ENCODE results near the gene SLIT3.

The SLIT3 gene

DNA sequence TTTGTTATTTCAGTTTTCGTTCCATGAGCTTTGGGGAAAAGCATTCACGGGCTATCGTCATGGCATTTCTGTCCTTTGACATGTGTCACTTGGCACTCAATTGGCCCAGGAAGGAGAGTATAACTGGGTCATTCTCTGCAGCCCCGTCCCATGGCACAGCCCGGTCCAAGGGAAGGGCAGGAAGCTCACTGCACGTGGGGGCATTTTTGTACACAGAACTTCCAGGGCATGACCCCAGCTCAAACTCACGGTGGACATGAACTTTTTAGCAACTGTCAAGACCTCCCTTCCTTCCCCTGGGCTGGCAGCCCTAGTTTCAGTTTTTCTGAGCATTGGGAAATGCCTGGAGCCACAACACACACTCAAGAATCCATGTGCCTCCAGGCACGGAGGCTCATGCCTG, 560.1 kb downstream of the SLIT3 start:
- ATAC-seq, result no peak
- TF ChIP-seq, protein P1, sequence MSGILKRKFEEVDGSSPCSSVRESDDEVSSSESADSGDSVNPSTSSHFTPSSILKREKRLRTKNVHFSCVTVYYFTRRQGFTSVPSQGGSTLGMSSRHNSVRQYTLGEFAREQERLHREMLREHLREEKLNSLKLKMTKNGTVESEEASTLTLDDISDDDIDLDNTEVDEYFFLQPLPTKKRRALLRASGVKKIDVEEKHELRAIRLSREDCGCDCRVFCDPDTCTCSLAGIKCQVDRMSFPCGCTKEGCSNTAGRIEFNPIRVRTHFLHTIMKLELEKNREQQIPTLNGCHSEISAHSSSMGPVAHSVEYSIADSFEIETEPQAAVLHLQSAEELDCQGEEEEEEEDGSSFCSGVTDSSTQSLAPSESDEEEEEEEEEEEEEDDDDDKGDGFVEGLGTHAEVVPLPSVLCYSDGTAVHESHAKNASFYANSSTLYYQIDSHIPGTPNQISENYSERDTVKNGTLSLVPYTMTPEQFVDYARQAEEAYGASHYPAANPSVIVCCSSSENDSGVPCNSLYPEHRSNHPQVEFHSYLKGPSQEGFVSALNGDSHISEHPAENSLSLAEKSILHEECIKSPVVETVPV (CRISPR knock-in tag; IDR thresholded peaks at IDR 0.05), result no peak
- TF ChIP-seq, protein P2, sequence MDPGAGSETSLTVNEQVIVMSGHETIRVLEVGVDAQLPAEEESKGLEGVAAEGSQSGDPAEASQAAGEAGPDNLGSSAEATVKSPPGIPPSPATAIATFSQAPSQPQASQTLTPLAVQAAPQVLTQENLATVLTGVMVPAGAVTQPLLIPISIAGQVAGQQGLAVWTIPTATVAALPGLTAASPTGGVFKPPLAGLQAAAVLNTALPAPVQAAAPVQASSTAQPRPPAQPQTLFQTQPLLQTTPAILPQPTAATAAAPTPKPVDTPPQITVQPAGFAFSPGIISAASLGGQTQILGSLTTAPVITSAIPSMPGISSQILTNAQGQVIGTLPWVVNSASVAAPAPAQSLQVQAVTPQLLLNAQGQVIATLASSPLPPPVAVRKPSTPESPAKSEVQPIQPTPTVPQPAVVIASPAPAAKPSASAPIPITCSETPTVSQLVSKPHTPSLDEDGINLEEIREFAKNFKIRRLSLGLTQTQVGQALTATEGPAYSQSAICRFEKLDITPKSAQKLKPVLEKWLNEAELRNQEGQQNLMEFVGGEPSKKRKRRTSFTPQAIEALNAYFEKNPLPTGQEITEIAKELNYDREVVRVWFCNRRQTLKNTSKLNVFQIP (CRISPR knock-in tag; IDR thresholded peaks at IDR 0.05; ENCODE audit: borderline replicate concordance, low read depth), result no peak
- TF ChIP-seq SNAI2 (CRISPR knock-in tag; IDR thresholded peaks at IDR 0.05) (no peak), ESRRG (CRISPR knock-in tag; IDR thresholded peaks at IDR 0.05) (no peak), ZNF565 (CRISPR knock-in tag; conservative IDR thresholded peaks at IDR 0.05; ENCODE audit: low read depth) (no peak), TOX (CRISPR knock-in tag; IDR thresholded peaks at IDR 0.05; ENCODE audit: borderline replicate concordance) (no peak), ZC3H10 (CRISPR knock-in tag; IDR thresholded peaks at IDR 0.05) (no peak), OSR1 (CRISPR knock-in tag; IDR thresholded peaks at IDR 0.05) (no peak)

DNA sequence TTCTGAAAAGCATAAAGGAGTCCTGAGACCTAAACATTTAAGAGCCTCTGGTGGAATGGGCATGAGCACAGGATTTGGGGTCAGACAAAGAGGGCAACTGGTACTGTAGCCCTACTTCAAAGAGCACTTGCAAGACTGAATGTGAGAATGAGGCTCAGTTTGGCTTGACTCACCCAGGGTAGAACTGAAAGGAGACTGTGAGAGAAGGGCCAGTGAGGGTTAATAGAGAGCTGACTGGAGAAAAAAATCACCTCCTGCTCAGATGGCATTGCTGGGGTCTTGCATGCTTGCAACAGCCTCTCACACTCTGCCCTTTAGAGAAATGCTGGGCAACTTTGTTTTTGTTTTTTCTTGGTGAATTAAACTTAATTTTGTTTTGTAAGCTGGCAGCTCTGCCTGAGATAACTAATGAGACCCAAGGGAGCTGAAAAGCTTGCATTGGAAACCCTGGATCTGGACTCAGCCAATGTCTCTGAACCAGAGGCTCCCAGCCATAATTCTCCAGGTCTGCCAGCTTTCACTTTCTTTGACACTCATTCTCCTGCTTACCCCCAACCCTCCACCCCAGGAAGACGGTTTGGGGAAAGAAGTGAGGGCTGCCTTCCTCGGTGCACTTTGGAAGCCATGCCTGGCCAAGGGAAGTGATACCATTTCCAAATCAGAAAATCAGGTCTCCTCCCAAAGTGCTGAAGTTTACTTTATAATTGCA, 560.7 kb downstream of the SLIT3 start:
- ATAC-seq, result no peak; the same call in 2 of the 3 replicates
- TF ChIP-seq ZFP30 (CRISPR knock-in tag; IDR thresholded peaks at IDR 0.05) (no peak), CSDC2 (CRISPR knock-in tag; IDR thresholded peaks at IDR 0.05) (no peak), ARNTL (CRISPR knock-in tag; IDR thresholded peaks at IDR 0.05; ENCODE audit: borderline replicate concordance, low read depth) (no peak)

DNA sequence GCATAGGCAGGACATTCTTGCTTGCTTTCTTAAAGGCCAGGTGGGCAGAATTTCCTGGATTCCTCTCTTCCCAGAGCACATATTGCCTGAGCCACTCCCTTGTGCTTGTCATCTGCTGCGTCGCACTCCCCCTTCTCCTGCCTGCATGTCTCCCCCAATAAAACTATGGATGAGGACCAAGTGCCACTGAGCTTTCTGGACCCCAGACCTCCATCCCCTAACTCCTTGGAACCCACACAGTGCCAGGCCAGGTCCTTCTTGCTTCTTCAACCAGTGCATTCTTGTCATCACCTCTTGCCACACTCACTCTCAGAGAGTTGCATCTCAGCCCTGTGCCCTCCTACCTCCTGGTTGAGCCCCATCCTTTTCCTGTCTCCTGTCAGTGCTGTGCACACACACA, 563.9 kb downstream of the SLIT3 start:
- TF ChIP-seq CSDC2 (CRISPR knock-in tag; IDR thresholded peaks at IDR 0.05) (no peak), ZFP3 (CRISPR knock-in tag; IDR thresholded peaks at IDR 0.05) (no peak), RARB (CRISPR knock-in tag; IDR thresholded peaks at IDR 0.05) (no peak), ESRRG (CRISPR knock-in tag; IDR thresholded peaks at IDR 0.05) (no peak)
- ATAC-seq, result no peak

DNA sequence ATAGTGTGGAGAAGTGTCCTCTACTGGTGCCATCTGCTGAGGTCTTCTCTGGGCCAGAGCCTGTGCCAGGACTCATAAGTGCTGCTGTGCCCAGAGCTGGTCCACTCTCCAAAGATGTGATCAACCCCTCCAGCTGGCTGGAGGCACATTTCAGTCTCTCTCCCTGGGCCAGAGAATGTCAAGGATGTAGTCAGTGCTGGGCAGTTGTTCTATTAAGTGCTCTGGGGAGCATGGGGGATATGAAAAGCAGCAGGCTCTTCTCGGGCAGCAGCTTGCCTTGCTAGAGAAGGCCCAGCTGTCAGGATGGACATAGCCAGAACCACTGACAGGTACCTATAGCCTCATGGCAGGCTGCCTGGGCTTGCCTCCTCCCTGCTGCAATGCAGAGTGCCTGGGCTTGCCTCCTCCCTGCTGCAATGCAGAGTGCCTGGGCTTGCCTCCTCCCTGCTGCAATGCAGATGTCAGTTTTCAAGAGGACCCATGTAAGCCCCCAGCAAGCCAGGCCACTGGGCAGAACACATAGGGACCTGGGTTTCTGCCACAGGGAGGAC, 564.6 kb downstream of the SLIT3 start:
- no peak for ATAC-seq
- TF ChIP-seq, protein P3, sequence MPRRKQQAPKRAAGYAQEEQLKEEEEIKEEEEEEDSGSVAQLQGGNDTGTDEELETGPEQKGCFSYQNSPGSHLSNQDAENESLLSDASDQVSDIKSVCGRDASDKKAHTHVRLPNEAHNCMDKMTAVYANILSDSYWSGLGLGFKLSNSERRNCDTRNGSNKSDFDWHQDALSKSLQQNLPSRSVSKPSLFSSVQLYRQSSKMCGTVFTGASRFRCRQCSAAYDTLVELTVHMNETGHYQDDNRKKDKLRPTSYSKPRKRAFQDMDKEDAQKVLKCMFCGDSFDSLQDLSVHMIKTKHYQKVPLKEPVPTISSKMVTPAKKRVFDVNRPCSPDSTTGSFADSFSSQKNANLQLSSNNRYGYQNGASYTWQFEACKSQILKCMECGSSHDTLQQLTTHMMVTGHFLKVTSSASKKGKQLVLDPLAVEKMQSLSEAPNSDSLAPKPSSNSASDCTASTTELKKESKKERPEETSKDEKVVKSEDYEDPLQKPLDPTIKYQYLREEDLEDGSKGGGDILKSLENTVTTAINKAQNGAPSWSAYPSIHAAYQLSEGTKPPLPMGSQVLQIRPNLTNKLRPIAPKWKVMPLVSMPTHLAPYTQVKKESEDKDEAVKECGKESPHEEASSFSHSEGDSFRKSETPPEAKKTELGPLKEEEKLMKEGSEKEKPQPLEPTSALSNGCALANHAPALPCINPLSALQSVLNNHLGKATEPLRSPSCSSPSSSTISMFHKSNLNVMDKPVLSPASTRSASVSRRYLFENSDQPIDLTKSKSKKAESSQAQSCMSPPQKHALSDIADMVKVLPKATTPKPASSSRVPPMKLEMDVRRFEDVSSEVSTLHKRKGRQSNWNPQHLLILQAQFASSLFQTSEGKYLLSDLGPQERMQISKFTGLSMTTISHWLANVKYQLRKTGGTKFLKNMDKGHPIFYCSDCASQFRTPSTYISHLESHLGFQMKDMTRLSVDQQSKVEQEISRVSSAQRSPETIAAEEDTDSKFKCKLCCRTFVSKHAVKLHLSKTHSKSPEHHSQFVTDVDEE (CRISPR knock-in tag; IDR thresholded peaks at IDR 0.05), result no peak
- TF ChIP-seq ARNTL (CRISPR knock-in tag; IDR thresholded peaks at IDR 0.05; ENCODE audit: borderline replicate concordance, low read depth) (no peak), BACH2 (CRISPR knock-in tag; IDR thresholded peaks at IDR 0.05; ENCODE audit: borderline replicate concordance) (no peak)

DNA sequence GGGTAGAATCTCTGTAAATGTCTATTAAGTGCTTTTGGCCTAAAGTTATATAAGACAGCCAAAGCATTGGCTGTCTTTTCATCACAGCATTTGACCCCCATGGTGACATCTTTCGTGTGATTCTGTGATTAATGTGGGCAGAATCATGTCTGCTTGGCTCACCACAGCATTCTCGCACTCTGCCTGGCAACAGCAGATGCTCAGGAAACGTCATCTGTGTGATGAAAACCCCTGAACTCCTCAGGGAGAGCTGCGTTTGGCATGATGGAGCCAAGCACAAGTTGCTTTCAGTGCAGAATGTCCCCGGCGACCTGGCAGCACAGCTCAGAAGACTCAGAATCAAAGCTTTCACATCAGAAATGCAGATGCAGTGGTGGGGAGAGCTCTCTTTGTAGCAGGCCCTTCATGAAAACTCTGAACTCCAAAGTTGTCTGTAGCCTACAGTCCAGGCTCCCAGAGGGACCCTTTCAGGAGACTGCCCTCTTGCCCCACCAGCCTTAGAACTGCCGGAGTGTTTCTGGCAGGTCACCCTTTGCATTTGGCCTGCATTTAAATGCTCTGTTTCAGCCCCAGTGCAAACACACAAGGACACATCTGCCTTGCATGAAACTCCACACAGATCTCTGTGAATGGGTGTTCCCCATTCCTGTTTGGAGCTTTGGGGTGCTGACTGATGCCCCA, 566.2 kb downstream of the SLIT3 start:
- no peak; the same call in 1 of the 3 replicates for ATAC-seq
- no peak for TF ChIP-seq ZFP3 (CRISPR knock-in tag; IDR thresholded peaks at IDR 0.05)
- TF ChIP-seq OSR1 (CRISPR knock-in tag; IDR thresholded peaks at IDR 0.05), result no peak
- TF ChIP-seq TOX (CRISPR knock-in tag; IDR thresholded peaks at IDR 0.05; ENCODE audit: borderline replicate concordance), result no peak
- TF ChIP-seq, protein P1 (CRISPR knock-in tag; IDR thresholded peaks at IDR 0.05), result no peak
- TF ChIP-seq ZNF70 (CRISPR knock-in tag; IDR thresholded peaks at IDR 0.05), result no peak
- TF ChIP-seq, protein P3 (CRISPR knock-in tag; IDR thresholded peaks at IDR 0.05), result no peak
- TF ChIP-seq, protein P4, sequence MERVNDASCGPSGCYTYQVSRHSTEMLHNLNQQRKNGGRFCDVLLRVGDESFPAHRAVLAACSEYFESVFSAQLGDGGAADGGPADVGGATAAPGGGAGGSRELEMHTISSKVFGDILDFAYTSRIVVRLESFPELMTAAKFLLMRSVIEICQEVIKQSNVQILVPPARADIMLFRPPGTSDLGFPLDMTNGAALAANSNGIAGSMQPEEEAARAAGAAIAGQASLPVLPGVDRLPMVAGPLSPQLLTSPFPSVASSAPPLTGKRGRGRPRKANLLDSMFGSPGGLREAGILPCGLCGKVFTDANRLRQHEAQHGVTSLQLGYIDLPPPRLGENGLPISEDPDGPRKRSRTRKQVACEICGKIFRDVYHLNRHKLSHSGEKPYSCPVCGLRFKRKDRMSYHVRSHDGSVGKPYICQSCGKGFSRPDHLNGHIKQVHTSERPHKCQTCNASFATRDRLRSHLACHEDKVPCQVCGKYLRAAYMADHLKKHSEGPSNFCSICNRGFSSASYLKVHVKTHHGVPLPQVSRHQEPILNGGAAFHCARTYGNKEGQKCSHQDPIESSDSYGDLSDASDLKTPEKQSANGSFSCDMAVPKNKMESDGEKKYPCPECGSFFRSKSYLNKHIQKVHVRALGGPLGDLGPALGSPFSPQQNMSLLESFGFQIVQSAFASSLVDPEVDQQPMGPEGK (CRISPR knock-in tag; IDR thresholded peaks at IDR 0.05; ENCODE audit: borderline replicate concordance), result no peak
- TF ChIP-seq, protein P5, sequence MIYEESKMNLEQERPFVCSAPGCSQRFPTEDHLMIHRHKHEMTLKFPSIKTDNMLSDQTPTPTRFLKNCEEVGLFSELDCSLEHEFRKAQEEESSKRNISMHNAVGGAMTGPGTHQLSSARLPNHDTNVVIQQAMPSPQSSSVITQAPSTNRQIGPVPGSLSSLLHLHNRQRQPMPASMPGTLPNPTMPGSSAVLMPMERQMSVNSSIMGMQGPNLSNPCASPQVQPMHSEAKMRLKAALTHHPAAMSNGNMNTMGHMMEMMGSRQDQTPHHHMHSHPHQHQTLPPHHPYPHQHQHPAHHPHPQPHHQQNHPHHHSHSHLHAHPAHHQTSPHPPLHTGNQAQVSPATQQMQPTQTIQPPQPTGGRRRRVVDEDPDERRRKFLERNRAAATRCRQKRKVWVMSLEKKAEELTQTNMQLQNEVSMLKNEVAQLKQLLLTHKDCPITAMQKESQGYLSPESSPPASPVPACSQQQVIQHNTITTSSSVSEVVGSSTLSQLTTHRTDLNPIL (CRISPR knock-in tag; IDR thresholded peaks at IDR 0.05; ENCODE audit: low read depth), result no peak
- TF ChIP-seq CSDC2 (CRISPR knock-in tag; IDR thresholded peaks at IDR 0.05), result no peak

Measured in SK-N-SH treated with all-trans-retinoic acid at 6 μM for 48 hours (cell line).